Measurements from ENCODE around the gene COL28A1.
"Not testable (repeated sequence)": the region's sequence is repeated elsewhere in the genome, so short reads cannot be mapped to it uniquely, and the experiment has no call there.

Gene COL28A1

GRCh38 chr7:7566651-7567611 lies 31.3 kb upstream of the COL28A1 start, which contains the start of gene MIOS:
Gene MIOS, plus strand, starts transcription at chr7:7566884. Its CDS starts 5,592 bp downstream, at chr7:7572476.
- peak; percentile 85 for ATAC-seq
- peak within 1 kb of the TSS; percentile 75 for H3K27ac Mint-ChIP-seq
- peak within 1 kb of the TSS; percentile 89 for H3K4me3 Mint-ChIP-seq

GRCh38 chr7:7565746-7566650 lies 30.3 kb upstream of the COL28A1 start:
- Mint-ChIP-seq H3K4me3 (no peak overlapping the region), H3K36me3 (ENCODE audit: low read depth) (peaks cover 25% of the 10 kb centered on the region), H3K27ac (no peak overlapping the region), H3K9me3 (no peaks in the 10 kb centered on the region), H3K4me1 (peaks cover 33% of the 10 kb centered on the region), H3K27me3 (no peaks in the 10 kb centered on the region)
- ATAC-seq = peak; percentile 1
- no peak for DNase-seq

More at GRCh38 chr7:7566651-7567611, 31.3 kb upstream of the COL28A1 start, which contains the start of gene MIOS:
- Mint-ChIP-seq H3K36me3 (ENCODE audit: low read depth) (peaks cover 25% of the 10 kb centered on the region), H3K4me1 (peaks cover 33% of the 10 kb centered on the region), H3K27me3 (no peaks in the 10 kb centered on the region), H3K9me3 (no peaks in the 10 kb centered on the region)
- peak; percentile 85 for DNase-seq

- Mint-ChIP-seq H3K27me3 (no peaks in the 10 kb centered on the region), H3K4me1 (peaks cover 26% of the 10 kb centered on the region), H3K27ac (no peak overlapping the region), H3K36me3 (ENCODE audit: low read depth) (peaks cover 20% of the 10 kb centered on the region), H3K9me3 (no peaks in the 10 kb centered on the region), H3K4me3 (no peak overlapping the region)
- ATAC-seq (peak; percentile 30), DNase-seq (no peak)
Observed at GRCh38 chr7:7565018-7565680, 29.5 kb upstream of the COL28A1 start.

- no peak for DNase-seq
- no peak overlapping the region for H3K4me3 Mint-ChIP-seq
Observed at GRCh38 chr7:7564323-7564780, 28.7 kb upstream of the COL28A1 start.

GRCh38 chr7:7563813-7564212 lies 28.1 kb upstream of the COL28A1 start:
- Mint-ChIP-seq H3K27me3 (no peaks in the 10 kb centered on the region), H3K9me3 (peaks cover 5% of the 10 kb centered on the region), H3K36me3 (ENCODE audit: low read depth) (peaks cover 18% of the 10 kb centered on the region), H3K4me3 (no peak overlapping the region), H3K4me1 (peaks cover 13% of the 10 kb centered on the region), H3K27ac (no peak overlapping the region)
- DNase-seq (no peak), ATAC-seq (no peak)

More at GRCh38 chr7:7564323-7564780, 28.7 kb upstream of the COL28A1 start:
- ATAC-seq = no peak
- H3K27me3 Mint-ChIP-seq = no peaks in the 10 kb centered on the region
- H3K4me1 Mint-ChIP-seq = peaks cover 19% of the 10 kb centered on the region
- peaks cover 17% of the 10 kb centered on the region for H3K36me3 Mint-ChIP-seq (ENCODE audit: low read depth)
- no peaks in the 10 kb centered on the region for H3K9me3 Mint-ChIP-seq
- H3K27ac Mint-ChIP-seq = no peak overlapping the region

GRCh38 chr7:7563269-7563668 lies 27.6 kb upstream of the COL28A1 start:
- no peak overlapping the region for H3K4me3 Mint-ChIP-seq

GRCh38 chr7:7562736-7563135 lies 27.1 kb upstream of the COL28A1 start:
- Mint-ChIP-seq H3K27ac (no peak overlapping the region), H3K4me3 (no peak overlapping the region), H3K36me3 (ENCODE audit: low read depth) (peaks cover 16% of the 10 kb centered on the region), H3K27me3 (no peaks in the 10 kb centered on the region), H3K4me1 (peaks cover 3% of the 10 kb centered on the region), H3K9me3 (peaks cover 14% of the 10 kb centered on the region)
- DNase-seq = no peak
- no peak for ATAC-seq

More at GRCh38 chr7:7563269-7563668, 27.6 kb upstream of the COL28A1 start:
- DNase-seq = no peak
- peaks cover 8% of the 10 kb centered on the region for H3K4me1 Mint-ChIP-seq
- no peak overlapping the region for H3K27ac Mint-ChIP-seq
- peaks cover 10% of the 10 kb centered on the region for H3K9me3 Mint-ChIP-seq
- H3K36me3 Mint-ChIP-seq (ENCODE audit: low read depth) = peaks cover 18% of the 10 kb centered on the region
- ATAC-seq = no peak
- no peaks in the 10 kb centered on the region for H3K27me3 Mint-ChIP-seq

GRCh38 chr7:7561591-7561990 lies 25.9 kb upstream of the COL28A1 start:
- not testable (repeated sequence) for H3K27me3 Mint-ChIP-seq, DNase-seq, H3K4me1 Mint-ChIP-seq, H3K27ac Mint-ChIP-seq, H3K4me3 Mint-ChIP-seq, ATAC-seq
- Mint-ChIP-seq H3K36me3 (ENCODE audit: low read depth) (peaks cover 16% of the 10 kb centered on the region), H3K9me3 (peaks cover 14% of the 10 kb centered on the region)

GRCh38 chr7:7557252-7557651 lies 21.6 kb upstream of the COL28A1 start:
- Mint-ChIP-seq H3K4me1 (no peaks in the 10 kb centered on the region), H3K27ac (no peak overlapping the region), H3K36me3 (ENCODE audit: low read depth) (peaks cover 16% of the 10 kb centered on the region), H3K9me3 (peaks cover 14% of the 10 kb centered on the region), H3K27me3 (no peaks in the 10 kb centered on the region), H3K4me3 (no peak overlapping the region)
- no peak for DNase-seq
- ATAC-seq = no peak

GRCh38 chr7:7556852-7557251 lies 21.2 kb upstream of the COL28A1 start:
- DNase-seq (no peak), ATAC-seq (no peak)
- Mint-ChIP-seq H3K27ac (no peak overlapping the region), H3K9me3 (peaks cover 14% of the 10 kb centered on the region), H3K36me3 (ENCODE audit: low read depth) (peaks cover 16% of the 10 kb centered on the region), H3K27me3 (no peaks in the 10 kb centered on the region), H3K4me3 (no peak overlapping the region), H3K4me1 (no peaks in the 10 kb centered on the region)

GRCh38 chr7:7554649-7555575 lies 19.2 kb upstream of the COL28A1 start:
- Mint-ChIP-seq H3K4me1 (no peaks in the 10 kb centered on the region), H3K4me3 (no peak overlapping the region), H3K27ac (no peak overlapping the region), H3K27me3 (no peaks in the 10 kb centered on the region), H3K36me3 (ENCODE audit: low read depth) (peaks cover 15% of the 10 kb centered on the region), H3K9me3 (peaks cover 14% of the 10 kb centered on the region)
- DNase-seq = no peak
- ATAC-seq = no peak

GRCh38 chr7:7554021-7554432 lies 18.4 kb upstream of the COL28A1 start:
- DNase-seq = no peak
- no peak overlapping the region for H3K27ac Mint-ChIP-seq
- H3K27me3 Mint-ChIP-seq = no peaks in the 10 kb centered on the region
- no peak for ATAC-seq
- H3K36me3 Mint-ChIP-seq (ENCODE audit: low read depth) = peaks cover 8% of the 10 kb centered on the region
- no peak overlapping the region for H3K4me3 Mint-ChIP-seq
- H3K4me1 Mint-ChIP-seq = no peaks in the 10 kb centered on the region
- H3K9me3 Mint-ChIP-seq = peaks cover 12% of the 10 kb centered on the region

- Mint-ChIP-seq H3K36me3 (ENCODE audit: low read depth) (peaks cover 2% of the 10 kb centered on the region), H3K9me3 (peaks cover 5% of the 10 kb centered on the region), H3K27me3 (no peaks in the 10 kb centered on the region), H3K27ac (no peak overlapping the region), H3K4me3 (no peak overlapping the region), H3K4me1 (no peaks in the 10 kb centered on the region)
- ATAC-seq (no peak), DNase-seq (no peak)
Observed at GRCh38 chr7:7553386-7553785, 17.7 kb upstream of the COL28A1 start.
